H9 (cell line): ENCODE data around the gene KCNG1. TPM values are rescaled to one million over a fixed set of nuclear protein-coding genes. Genes with fewer than 3 reads are reported as not detected.

ENCODE experiments used
- DNase-seq: peaks from one replicate; pipeline ENCODE4 v3.0.0-alpha.2; 2017
- H2AFZ ChIP-seq: one replicate; pipeline ENCODE4 v1.6.1; 2013; ENCODE audit warnings: mild to moderate bottlenecking, low read length, control low read depth, moderate library complexity
- H2AK5ac ChIP-seq: 2 replicates; pipeline ENCODE4 v1.6.1; 2013; ENCODE audit warnings: low read length, control low read depth, mixed read lengths; ENCODE audit not compliant: insufficient read length
- H2BK120ac ChIP-seq: one replicate; pipeline ENCODE4 v1.6.1; 2013; ENCODE audit warnings: low read depth, mild to moderate bottlenecking, low read length, control low read depth, inconsistent platforms; ENCODE audit not compliant: poor library complexity, severe bottlenecking
- H2BK12ac ChIP-seq: 2 replicates; pipeline ENCODE4 v1.6.1; 2013; ENCODE audit warnings: low read length, control low read depth, mixed read lengths, low read depth; ENCODE audit not compliant: insufficient read length
- H2BK15ac ChIP-seq: 2 replicates; pipeline ENCODE4 v1.6.1; 2013; ENCODE audit warnings: low read depth, low read length, control low read depth
- H2BK20ac ChIP-seq: one replicate; pipeline ENCODE4 v1.6.1; 2013; ENCODE audit warnings: low read depth, mild to moderate bottlenecking, low read length, control low read depth, inconsistent platforms; ENCODE audit not compliant: poor library complexity, severe bottlenecking
- H2BK5ac ChIP-seq: 2 replicates; pipeline ENCODE4 v1.6.1; 2013; ENCODE audit warnings: low read length, control low read depth, mixed read lengths; ENCODE audit not compliant: insufficient read length
- H3K14ac ChIP-seq: 2 replicates; pipeline ENCODE4 v1.6.1; 2013; ENCODE audit warnings: low read length, control low read depth; ENCODE audit not compliant: insufficient read depth
- H3K18ac ChIP-seq: 2 replicates; pipeline ENCODE4 v1.6.1; 2013; ENCODE audit warnings: low read depth, mild to moderate bottlenecking, mixed read lengths, low read length, control low read depth; ENCODE audit not compliant: insufficient read length
- H3K23ac ChIP-seq: 2 replicates; pipeline ENCODE4 v1.6.1; 2013; ENCODE audit warnings: low read length, control low read depth, mixed read lengths, low read depth; ENCODE audit not compliant: insufficient read length
- H3K23me2 ChIP-seq: 2 replicates; pipeline ENCODE4 v1.6.1; 2013; ENCODE audit warnings: low read depth, mild to moderate bottlenecking, mixed read lengths, low read length, control low read depth; ENCODE audit not compliant: insufficient read length, poor library complexity, severe bottlenecking
- H3K27ac ChIP-seq: 2 replicates; pipeline ENCODE4 v1.5.1; 2013; ENCODE audit warnings: low read length, control low read depth, mixed read lengths, low read depth; ENCODE audit not compliant: insufficient read length
- H3K27me3 ChIP-seq: 2 replicates; pipeline ENCODE4 v1.6.1; 2013; ENCODE audit warnings: low read length, control low read depth, inconsistent platforms; ENCODE audit not compliant: insufficient read depth
- H3K4ac ChIP-seq: 2 replicates; pipeline ENCODE4 v1.6.1; 2013; ENCODE audit warnings: low read depth, mild to moderate bottlenecking, control low read depth, inconsistent platforms, low read length, moderate library complexity
- H3K4me1 ChIP-seq: 2 replicates; pipeline ENCODE4 v1.6.1; 2013; ENCODE audit warnings: low read length, control low read depth, inconsistent platforms; ENCODE audit not compliant: insufficient read depth
- H3K4me2 ChIP-seq: 2 replicates; pipeline ENCODE4 v1.6.1; 2013; ENCODE audit warnings: low read length, control low read depth, mixed read lengths; ENCODE audit not compliant: insufficient read length, insufficient read depth
- H3K56ac ChIP-seq: 2 replicates; pipeline ENCODE4 v1.6.1; 2013; ENCODE audit warnings: low read depth, mild to moderate bottlenecking, mixed read lengths, low read length, control low read depth; ENCODE audit not compliant: insufficient read length
- H3K79me1 ChIP-seq: 2 replicates; pipeline ENCODE4 v1.6.1; 2013; ENCODE audit warnings: low read depth, mild to moderate bottlenecking, moderate library complexity, low read length, control low read depth, inconsistent platforms; ENCODE audit not compliant: insufficient read depth, poor library complexity, severe bottlenecking
- H3K79me2 ChIP-seq: 2 replicates; pipeline ENCODE4 v1.6.1; 2013; ENCODE audit warnings: low read length, control low read depth, inconsistent platforms; ENCODE audit not compliant: insufficient read depth
- H3K9ac ChIP-seq: 2 replicates; pipeline ENCODE4 v1.6.1; 2013; ENCODE audit warnings: low read length, control low read depth, mixed read lengths; ENCODE audit not compliant: insufficient read length; ENCODE audit errors: extremely low read depth
- H3K9me3 ChIP-seq: one replicate; pipeline ENCODE4 v1.6.1; 2013; ENCODE audit warnings: low read depth, low read length, inconsistent platforms; ENCODE audit not compliant: control insufficient read depth
- H3T11ph ChIP-seq: one replicate; pipeline ENCODE4 v1.6.1; 2013; ENCODE audit warnings: mild to moderate bottlenecking, low read length, control low read depth, inconsistent platforms
- H4K20me1 ChIP-seq: one replicate; pipeline ENCODE4 v1.6.1; 2013; ENCODE audit not compliant: control insufficient read depth, insufficient read length, insufficient read depth
- H4K5ac ChIP-seq: 2 replicates; pipeline ENCODE4 v1.6.1; 2013; ENCODE audit warnings: low read depth, mild to moderate bottlenecking, mixed read lengths, low read length, control low read depth; ENCODE audit not compliant: insufficient read length
- H4K8ac ChIP-seq: replicated peaks from 2 replicates; pipeline ENCODE4 v1.6.1; 2013; ENCODE audit warnings: low read length, control low read depth, mixed read lengths, low read depth; ENCODE audit not compliant: insufficient read length
- H4K91ac ChIP-seq: 2 replicates; pipeline ENCODE4 v1.6.1; 2013; ENCODE audit warnings: low read depth, mild to moderate bottlenecking, moderate library complexity, mixed read lengths, low read length, control low read depth; ENCODE audit not compliant: insufficient read length
- H3K27ac Mint-ChIP-seq, 3 experiments: 2 replicates in 2 of 3; 3 replicates in 1 of 3; pipeline ENCODE4 v1.8.0; 2020 to 2021; ENCODE audit warnings: mixed read lengths in 3 of 3, mild to moderate bottlenecking in 1 of 3, moderate library complexity in 1 of 3
- H3K27me3 Mint-ChIP-seq: 2 replicates; pipeline ENCODE4 v1.8.0; 2021; ENCODE audit warnings: low read depth, mild to moderate bottlenecking, moderate library complexity, mixed read lengths
- H3K36me3 Mint-ChIP-seq, 3 experiments: 2 replicates in 2 of 3; 3 replicates in 1 of 3; pipeline ENCODE4 v1.8.0; 2020 to 2021; ENCODE audit warnings: low read depth in 3 of 3, mixed read lengths in 3 of 3; ENCODE audit not compliant: insufficient read depth in 1 of 3
- H3K4me1 Mint-ChIP-seq, 2 experiments: 2 replicates each; pipeline ENCODE4 v1.8.0; 2020; ENCODE audit warnings: mixed read lengths in 2 of 2
- H3K4me3 Mint-ChIP-seq, 2 experiments: 2 replicates in 1 of 2; 3 replicates in 1 of 2; pipeline ENCODE4 v1.8.0; 2020 to 2021; ENCODE audit warnings: mild to moderate bottlenecking in 2 of 2, mixed read lengths in 2 of 2, moderate library complexity in 1 of 2
- H3K9me3 Mint-ChIP-seq, 2 experiments: 2 replicates in 1 of 2; 3 replicates in 1 of 2; pipeline ENCODE4 v1.8.0; 2020; ENCODE audit warnings: mild to moderate bottlenecking in 2 of 2, mixed read lengths in 2 of 2, moderate library complexity in 1 of 2
- WGBS: extraction: QIAGEN DNeasy Blood & Tissue Kit; methylation state at CpG from one replicate; pipeline ENCODE4 v1.1.7; 2013; ENCODE audit warnings: missing lambda C conversion rate, low lambda C conversion rate, mixed read lengths; ENCODE audit not compliant: insufficient read length; ENCODE audit errors: extremely low coverage; 5-methylcytosine and 5-hydroxymethylcytosine counted together
- total RNA-seq: library from RNA; stranded (reverse); gene quantifications from 2 replicates; pipeline ENCODE4 v1.2.1, GENCODE V29; 2021
- TF ChIP-seq, protein P1 (sequence below): fragments of 200-600 bp; sonication (generic); conservative IDR thresholded peaks from 3 replicates; pipeline ENCODE4 v1.8.0; 2021; ENCODE audit warnings: antibody characterized with exemption, mild to moderate bottlenecking

Gene KCNG1
- total RNA-seq, 1 experiment from 2014 or later: 13.2 TPM

DNA sequence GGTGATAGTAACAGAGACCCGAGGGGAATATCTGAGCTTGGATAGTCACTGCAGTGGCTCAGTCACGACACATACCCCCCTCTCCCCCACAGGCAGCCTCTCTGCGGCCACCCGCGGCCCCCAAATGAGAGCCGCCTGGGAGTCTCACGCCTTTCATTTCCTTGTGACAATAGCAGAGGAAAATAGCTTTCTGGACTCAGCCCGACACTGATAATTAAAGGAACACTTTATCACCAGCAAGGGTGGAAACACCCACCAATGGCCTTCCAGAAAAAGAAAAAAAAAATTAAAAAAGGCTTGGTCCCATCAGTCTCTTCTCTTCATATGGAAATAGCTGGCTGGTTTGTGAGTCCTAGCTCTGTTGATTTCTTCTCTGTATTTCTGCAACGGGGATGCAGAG is 35.1 kb upstream of the KCNG1 start:
- Histone ChIP-seq H3K9ac (no peak overlapping the region), H3K27ac (no peak overlapping the region), H3K14ac (no peak overlapping the region), H2BK120ac (no peak overlapping the region), H3K27me3 (no peaks in the 10 kb centered on the region), H3K4ac (no peak overlapping the region), H3K79me2 (no peaks in the 10 kb centered on the region), H2BK12ac (no peak overlapping the region), H2AFZ (no peak overlapping the region), H3K18ac (no peak overlapping the region), H2BK15ac (no peak overlapping the region), H4K91ac (no peak overlapping the region), H3T11ph (no peak overlapping the region), H2AK5ac (no peak overlapping the region), H3K79me1 (no peaks in the 10 kb centered on the region), H3K4me2 (no peak overlapping the region), H3K4me1 (no peaks in the 10 kb centered on the region), H3K56ac (no peak overlapping the region), H2BK5ac (no peak overlapping the region), H4K20me1 (no peaks in the 10 kb centered on the region), H4K5ac (no peak overlapping the region), H3K23me2 (no peaks in the 10 kb centered on the region), H3K23ac (no peak overlapping the region), H2BK20ac (no peak overlapping the region), H3K9me3 (no peaks in the 10 kb centered on the region), H4K8ac (no peak overlapping the region)
- Mint-ChIP-seq H3K4me3 (no peak overlapping the region), H3K9me3 (no peaks in the 10 kb centered on the region; a peak in 2 of 5 replicates), H3K27ac (no peak overlapping the region), H3K4me1 (peaks cover 10 to 27% of the 10 kb centered on the region in 2 experiments), H3K27me3 (peaks cover 9% of the 10 kb centered on the region), H3K36me3 (no peaks in the 10 kb centered on the region; a peak in 1 of 7 replicates)
- TF ChIP-seq, protein P1, sequence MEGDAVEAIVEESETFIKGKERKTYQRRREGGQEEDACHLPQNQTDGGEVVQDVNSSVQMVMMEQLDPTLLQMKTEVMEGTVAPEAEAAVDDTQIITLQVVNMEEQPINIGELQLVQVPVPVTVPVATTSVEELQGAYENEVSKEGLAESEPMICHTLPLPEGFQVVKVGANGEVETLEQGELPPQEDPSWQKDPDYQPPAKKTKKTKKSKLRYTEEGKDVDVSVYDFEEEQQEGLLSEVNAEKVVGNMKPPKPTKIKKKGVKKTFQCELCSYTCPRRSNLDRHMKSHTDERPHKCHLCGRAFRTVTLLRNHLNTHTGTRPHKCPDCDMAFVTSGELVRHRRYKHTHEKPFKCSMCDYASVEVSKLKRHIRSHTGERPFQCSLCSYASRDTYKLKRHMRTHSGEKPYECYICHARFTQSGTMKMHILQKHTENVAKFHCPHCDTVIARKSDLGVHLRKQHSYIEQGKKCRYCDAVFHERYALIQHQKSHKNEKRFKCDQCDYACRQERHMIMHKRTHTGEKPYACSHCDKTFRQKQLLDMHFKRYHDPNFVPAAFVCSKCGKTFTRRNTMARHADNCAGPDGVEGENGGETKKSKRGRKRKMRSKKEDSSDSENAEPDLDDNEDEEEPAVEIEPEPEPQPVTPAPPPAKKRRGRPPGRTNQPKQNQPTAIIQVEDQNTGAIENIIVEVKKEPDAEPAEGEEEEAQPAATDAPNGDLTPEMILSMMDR: no peak
- DNase-seq: no peak
- WGBS: no CpG with 5 or more reads among the region's 9 CpGs
